ENCODE measurements around the gene PHYKPL.

DNA sequence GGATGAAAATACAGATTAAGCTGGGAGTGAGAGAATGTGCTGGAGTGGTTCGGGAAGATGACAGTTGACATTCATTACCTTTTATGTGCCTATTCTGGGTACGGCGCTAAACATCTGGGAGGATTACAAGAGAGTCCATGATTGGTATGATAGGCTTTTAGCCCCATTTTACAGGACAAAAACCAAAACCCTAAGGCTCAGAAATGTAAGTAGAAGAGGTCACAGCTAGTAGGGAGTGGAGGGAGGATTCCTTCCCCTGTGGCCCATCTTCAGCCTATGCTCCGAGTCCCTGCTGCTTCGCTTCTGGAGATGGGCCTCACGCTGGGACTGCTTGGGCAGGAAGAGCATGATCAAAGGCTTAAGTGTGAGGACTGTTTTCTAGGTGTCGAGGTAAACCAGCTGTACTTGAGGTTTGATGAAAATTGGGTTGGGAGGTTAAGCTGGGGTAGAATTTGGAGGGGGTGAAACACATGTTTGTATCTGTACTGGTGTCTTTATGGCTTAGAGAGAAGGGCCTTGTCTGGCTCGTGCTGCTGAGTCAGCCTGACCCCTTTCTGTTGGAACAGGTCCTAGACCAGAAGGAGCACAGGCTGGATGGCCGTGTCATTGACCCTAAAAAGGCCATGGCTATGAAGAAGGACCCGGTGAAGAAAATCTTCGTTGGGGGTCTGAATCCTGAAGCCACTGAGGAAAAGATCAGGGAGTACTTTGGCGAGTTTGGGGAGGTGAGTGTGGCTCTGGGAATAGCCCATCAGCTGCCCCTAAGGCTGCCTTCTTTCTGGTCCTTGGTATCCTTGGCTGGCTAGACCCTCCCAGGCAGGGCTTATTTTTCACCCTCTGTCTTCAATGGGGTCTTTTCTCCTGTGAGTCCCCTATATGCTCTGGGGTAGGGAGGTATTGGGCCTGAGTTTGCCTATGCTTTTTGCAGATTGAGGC lies 26.2 kb downstream of the PHYKPL start:
- TF ChIP-seq POLR2AphosphoS5 (IDR thresholded peaks at IDR 0.05; ENCODE audit: low read depth, low read length) (peak; percentile 17), REST (IDR thresholded peaks at IDR 0.05; ENCODE audit: insufficient read depth in 1 of 2, low read depth in 2 of 2, low read length in 2 of 2) (no peak), SIN3A (IDR thresholded peaks at IDR 0.05; ENCODE audit: borderline replicate concordance, insufficient read depth, low read length) (no peak)

Measured in PFSK-1 (cell line).